ENCODE data around the gene KIF11. TPM values are rescaled to one million over a fixed set of nuclear protein-coding genes. Genes with fewer than 3 reads are reported as not detected.
"Not testable (repeated sequence)": the region's sequence is repeated elsewhere in the genome, so short reads cannot be mapped to it uniquely, and the experiment has no call there.

The KIF11 gene
- total RNA-seq, 2 experiments from 2014 or later = 56.3 to 57.3 TPM

- peaks cover 50% of the 10 kb centered on the region for H3K4me1 Mint-ChIP-seq (ENCODE audit: low read depth)
- H3K9me3 Mint-ChIP-seq = no peaks in the 10 kb centered on the region
- H3K4me3 Mint-ChIP-seq = no peak overlapping the region
- no peaks in the 10 kb centered on the region for H3K27me3 Mint-ChIP-seq
- no peak for DNase-seq
- H3K27ac Mint-ChIP-seq = no peak overlapping the region
- ChIA-PET POLR2A (interaction anchor here (1.9 kb wide), 1 partner anchor 19 kb away, joined by 8 read pairs; no protein-coding TSS in a partner anchor), CTCF (interaction anchor here (0.6 to 8.4 kb wide), 7 partner anchors 19 to 1273 kb away, joined by 3 to 183 read pairs (median 5); partner anchors contain the start of genes CPEB3 and MARCHF5)
- peaks cover 6% of the 10 kb centered on the region for H3K36me3 Mint-ChIP-seq
- intact Hi-C loops (cut with micrococcal nuclease) = loop anchor here (2.0 to 5.0 kb wide), 3 partner anchors 281 to 774 kb away; partner anchors contain the start of genes CPEB3, MARCHF5 and TNKS2
These were observed 21.3 kb upstream of the KIF11 start for GRCh38 chr10:92571649-92572048.

GRCh38 chr10:92572362-92573090 is 20.4 kb upstream of the KIF11 start:
- POLR2A ChIA-PET = interaction anchor here (0.6 to 3.4 kb wide), 6 partner anchors 18 to 649 kb away, joined by 3 to 14 read pairs (median 4); partner anchors contain the start of genes BTAF1, CPEB3 and MARCHF5
- intact Hi-C loops (cut with micrococcal nuclease) = loop anchor here (2.0 to 5.0 kb wide), 3 partner anchors 282 to 775 kb away; partner anchors contain the start of genes CPEB3, MARCHF5 and TNKS2
- H3K27me3 Mint-ChIP-seq = no peaks in the 10 kb centered on the region

GRCh38 chr10:92573091-92573797 is 19.7 kb upstream of the KIF11 start:
- Mint-ChIP-seq H3K27me3 (no peaks in the 10 kb centered on the region), H3K4me3 (peak overlapping the region; percentile 56), H3K27ac (peak overlapping the region; percentile 57), H3K36me3 (peaks cover 3% of the 10 kb centered on the region), H3K9me3 (no peaks in the 10 kb centered on the region), H3K4me1 (ENCODE audit: low read depth) (peaks cover 37% of the 10 kb centered on the region)
- intact Hi-C loops (cut with micrococcal nuclease) = loop anchor here (2.0 to 5.0 kb wide), 3 partner anchors 282 to 776 kb away; partner anchors contain the start of genes CPEB3, MARCHF5 and TNKS2
- DNase-seq = peak; percentile 62
- POLR2A ChIA-PET = interaction anchor here (0.6 to 3.4 kb wide), 7 partner anchors 18 to 650 kb away, joined by 3 to 15 read pairs (median 5); partner anchors contain the start of genes BTAF1, CPEB3 and MARCHF5
- CTCF ChIA-PET = interaction anchor here (0.6 to 8.4 kb wide), 13 partner anchors 8 to 1275 kb away, joined by 3 to 183 read pairs (median 4); partner anchors contain the start of genes HHEX and KIF11

More at GRCh38 chr10:92572362-92573090, 20.4 kb upstream of the KIF11 start:
- Mint-ChIP-seq H3K27ac (no peak overlapping the region), H3K36me3 (peaks cover 6% of the 10 kb centered on the region), H3K4me3 (peak overlapping the region; percentile 56), H3K4me1 (ENCODE audit: low read depth) (peaks cover 44% of the 10 kb centered on the region), H3K9me3 (no peaks in the 10 kb centered on the region)
- DNase-seq = no peak
- CTCF ChIA-PET = interaction anchor here (1.2 to 8.4 kb wide), 5 partner anchors 19 to 1274 kb away, joined by 3 to 183 read pairs (median 6); partner anchors contain the start of genes CPEB3 and MARCHF5

GRCh38 chr10:92573798-92574547 is 19.0 kb upstream of the KIF11 start, which contains the start of gene IDE:
IDE (minus strand) TSS chr10:92574093; CDS start chr10:92574019, 74 bp downstream.
- intact Hi-C loops (cut with micrococcal nuclease) = loop anchor here (1.0 to 5.0 kb wide), 5 partner anchors 17 to 777 kb away; partner anchors contain the start of genes CPEB3, MARCHF5 and TNKS2
- DNase-seq = peak; percentile 90
- peak within 1 kb of the TSS; percentile 85 for H3K27ac Mint-ChIP-seq
- peak within 1 kb of the TSS; percentile 56 for H3K4me3 Mint-ChIP-seq
- no peaks in the 10 kb centered on the region for H3K9me3 Mint-ChIP-seq
- CTCF ChIA-PET = interaction anchor here (0.6 to 8.4 kb wide), 18 partner anchors 9 to 284 kb away, joined by 3 to 183 read pairs (median 4); partner anchors contain the start of genes HHEX and KIF11
- peaks cover 34% of the 10 kb centered on the region for H3K4me1 Mint-ChIP-seq (ENCODE audit: low read depth)
- POLR2A ChIA-PET = interaction anchor here (1.0 to 3.4 kb wide), 4 partner anchors 17 to 282 kb away, joined by 5 to 15 read pairs (median 10); no protein-coding TSS in a partner anchor
- peaks cover 2% of the 10 kb centered on the region for H3K36me3 Mint-ChIP-seq
- H3K27me3 Mint-ChIP-seq = no peaks in the 10 kb centered on the region

GRCh38 chr10:92574548-92575261 is 18.2 kb upstream of the KIF11 start:
- DNase-seq = no peak
- ChIA-PET POLR2A (interaction anchor here (1.0 to 3.4 kb wide), 4 partner anchors 16 to 282 kb away, joined by 5 to 15 read pairs (median 10); no protein-coding TSS in a partner anchor), CTCF (interaction anchor here (0.6 to 8.4 kb wide), 15 partner anchors 10 to 285 kb away, joined by 3 to 183 read pairs (median 4); partner anchors contain the start of genes HHEX and KIF11)
- Mint-ChIP-seq H3K4me3 (peak overlapping the region; percentile 56), H3K27ac (peak overlapping the region; percentile 85), H3K4me1 (ENCODE audit: low read depth) (peaks cover 28% of the 10 kb centered on the region), H3K9me3 (no peaks in the 10 kb centered on the region), H3K36me3 (no peaks in the 10 kb centered on the region), H3K27me3 (no peaks in the 10 kb centered on the region)
- intact Hi-C loops (cut with micrococcal nuclease) = loop anchor here (1.0 to 5.0 kb wide), 4 partner anchors 17 to 777 kb away; partner anchors contain the start of gene TNKS2

- no peaks in the 10 kb centered on the region for H3K9me3 Mint-ChIP-seq
- no peak overlapping the region for H3K4me3 Mint-ChIP-seq
- ChIA-PET POLR2A (no interaction called here), CTCF (interaction anchor here (3.8 to 8.4 kb wide), 2 partner anchors 14 to 58 kb away, joined by 32 to 183 read pairs; no protein-coding TSS in a partner anchor)
- peaks cover 25% of the 10 kb centered on the region for H3K4me1 Mint-ChIP-seq (ENCODE audit: low read depth)
- no peaks in the 10 kb centered on the region for H3K27me3 Mint-ChIP-seq
- no peak for DNase-seq
- no peaks in the 10 kb centered on the region for H3K36me3 Mint-ChIP-seq
- intact Hi-C loops (cut with micrococcal nuclease) = no loop called here
- no peak overlapping the region for H3K27ac Mint-ChIP-seq
These were observed 17.0 kb upstream of the KIF11 start for GRCh38 chr10:92575961-92576360.

GRCh38 chr10:92582347-92582746 is 10.6 kb upstream of the KIF11 start:
- H3K36me3 Mint-ChIP-seq; H3K4me1 Mint-ChIP-seq (ENCODE audit: low read depth); POLR2A ChIA-PET; intact Hi-C loops (cut with micrococcal nuclease); CTCF ChIA-PET; H3K4me3 Mint-ChIP-seq; H3K27me3 Mint-ChIP-seq; H3K27ac Mint-ChIP-seq; H3K9me3 Mint-ChIP-seq; DNase-seq: not testable (repeated sequence)

- Mint-ChIP-seq H3K27me3 (no peaks in the 10 kb centered on the region), H3K36me3 (peaks cover 14% of the 10 kb centered on the region), H3K27ac (peak overlapping the region; percentile 100), H3K4me3 (peak overlapping the region; percentile 97), H3K4me1 (ENCODE audit: low read depth) (peaks cover 29% of the 10 kb centered on the region), H3K9me3 (no peaks in the 10 kb centered on the region)
- intact Hi-C loops (cut with micrococcal nuclease) = loop anchor here (1.0 to 5.0 kb wide), 9 partner anchors 17 to 1111 kb away; partner anchors contain the start of genes CPEB3, FRA10AC1, IDE and MARCHF5
- POLR2A ChIA-PET = interaction anchor here (1.0 to 1.5 kb wide), 4 partner anchors 9 to 19 kb away, joined by 3 to 15 read pairs (median 6); partner anchors contain the start of gene IDE
- DNase-seq = peak; percentile 26
- CTCF ChIA-PET = interaction anchor here (1.0 to 3.6 kb wide), 6 partner anchors 12 to 73 kb away, joined by 3 to 32 read pairs (median 6); partner anchors contain the start of gene IDE
These were observed 2.0 kb upstream of the KIF11 start for GRCh38 chr10:92590623-92591549.

GRCh38 chr10:92591550-92592022 is 1.3 kb upstream of the KIF11 start:
- no peaks in the 10 kb centered on the region for H3K27me3 Mint-ChIP-seq
- H3K27ac Mint-ChIP-seq = peak overlapping the region; percentile 100
- no peaks in the 10 kb centered on the region for H3K9me3 Mint-ChIP-seq
- peak overlapping the region; percentile 97 for H3K4me3 Mint-ChIP-seq
- intact Hi-C loops (cut with micrococcal nuclease) = loop anchor here (1.0 to 5.0 kb wide), 11 partner anchors 17 to 1111 kb away; partner anchors contain the start of genes CEP55, CPEB3, EXOC6 and FRA10AC1
- ChIA-PET CTCF (interaction anchor here (1.1 to 3.6 kb wide), 4 partner anchors 17 to 74 kb away, joined by 4 to 32 read pairs (median 10); partner anchors contain the start of gene IDE), POLR2A (interaction anchor here (1.0 to 1.5 kb wide), 4 partner anchors 10 to 19 kb away, joined by 3 to 15 read pairs (median 6); partner anchors contain the start of gene IDE)
- DNase-seq = peak; percentile 96
- peaks cover 33% of the 10 kb centered on the region for H3K4me1 Mint-ChIP-seq (ENCODE audit: low read depth)
- peaks cover 14% of the 10 kb centered on the region for H3K36me3 Mint-ChIP-seq
